Stimulated activated naive B cell treated with anti-CD40 and anti-IgM and Interleukin-4, amounts not matched to agents 10 μg/mL and 1 μg/mL and 100 μg/mL, for 72 hours (primary cell): ENCODE results near the gene C4orf33.
"Not testable (repeated sequence)": the region's sequence is repeated elsewhere in the genome, so short reads cannot be mapped to it uniquely, and the experiment has no call there.

Experiments
- ATAC-seq, 2 donors: fragments of 150-1000 bp; cut with Tn5 transposase; replicated peaks; 2 replicates each; pipeline ENCODE4 v1.10.0; 2021; ENCODE audit warnings: moderate library complexity in 1 of 2
- DNase-seq: peaks from one replicate; pipeline ENCODE4 v3.0.0; 2021
- H3K27ac Mint-ChIP-seq: one replicate; pipeline ENCODE4 v1.8.0; 2022; ENCODE audit warnings: mild to moderate bottlenecking, mixed read lengths
- H3K27me3 Mint-ChIP-seq, 2 donors: one replicate each; pipeline ENCODE4 v1.8.0; 2022; ENCODE audit warnings: mixed read lengths in 2 of 2
- H3K36me3 Mint-ChIP-seq, 2 donors: one replicate each; pipeline ENCODE4 v1.8.0; 2022; ENCODE audit warnings: mixed read lengths in 2 of 2, mild to moderate bottlenecking in 1 of 2
- H3K4me1 Mint-ChIP-seq, 2 donors: one replicate each; pipeline ENCODE4 v1.8.0; 2022; ENCODE audit warnings: mixed read lengths in 2 of 2, mild to moderate bottlenecking in 1 of 2
- H3K4me3 Mint-ChIP-seq, 2 donors: one replicate each; pipeline ENCODE4 v1.8.0; 2022; ENCODE audit warnings: mild to moderate bottlenecking in 2 of 2, mixed read lengths in 2 of 2, moderate library complexity in 1 of 2
- H3K9me3 Mint-ChIP-seq, 2 donors: one replicate each; pipeline ENCODE4 v1.8.0; 2022; ENCODE audit warnings: mixed read lengths in 2 of 2, mild to moderate bottlenecking in 1 of 2

Gene C4orf33

GRCh38 chr4:129095811-129096454 lies at the start of gene C4orf33:
C4orf33 (plus strand) TSS chr4:129096152; CDS start chr4:129102611, 6,459 bp downstream.
- H3K27ac Mint-ChIP-seq: peak within 1 kb of the TSS; percentile 98
- peaks cover 5 to 8% of the 10 kb centered on the region in 2 donors for H3K4me1 Mint-ChIP-seq
- DNase-seq (peak; percentile 66), ATAC-seq (peak; percentile 51 to 58)
- H3K4me3 Mint-ChIP-seq: peak within 1 kb of the TSS; percentile 97 to 98
- H3K9me3 Mint-ChIP-seq: no peaks in the 10 kb centered on the region
- H3K27me3 Mint-ChIP-seq: no peaks in the 10 kb centered on the region
- H3K36me3 Mint-ChIP-seq: no peaks in the 10 kb centered on the region

- Mint-ChIP-seq H3K36me3 (peaks cover 56 to 80% of the 10 kb centered on the region in 2 donors), H3K27me3 (no peaks in the 10 kb centered on the region), H3K4me1 (no peaks in the 10 kb centered on the region), H3K9me3 (peaks cover 40 to 50% of the 10 kb centered on the region in 2 donors), H3K27ac (no peak overlapping the region), H3K4me3 (no peak overlapping the region)
- no peak for DNase-seq
- ATAC-seq: no peak
These were observed 36.9 kb upstream of the C4orf33 start for GRCh38 chr4:129059028-129059427.

GRCh38 chr4:129062580-129062979 lies 33.4 kb upstream of the C4orf33 start:
- H3K27ac Mint-ChIP-seq: no peak overlapping the region
- H3K27me3 Mint-ChIP-seq: no peaks in the 10 kb centered on the region
- peaks cover 53 to 64% of the 10 kb centered on the region in 2 donors for H3K36me3 Mint-ChIP-seq
- DNase-seq: no peak
- no peak overlapping the region for H3K4me3 Mint-ChIP-seq
- ATAC-seq: no peak
- no peaks in the 10 kb centered on the region for H3K4me1 Mint-ChIP-seq
- H3K9me3 Mint-ChIP-seq: peaks cover 23 to 35% of the 10 kb centered on the region in 2 donors

GRCh38 chr4:129063640-129064039 lies 32.3 kb upstream of the C4orf33 start:
- Mint-ChIP-seq H3K4me1 (no peaks in the 10 kb centered on the region), H3K4me3 (no peak overlapping the region), H3K27me3 (no peaks in the 10 kb centered on the region), H3K9me3 (peaks cover 19 to 38% of the 10 kb centered on the region in 2 donors), H3K36me3 (peaks cover 54 to 68% of the 10 kb centered on the region in 2 donors), H3K27ac (no peak overlapping the region)
- DNase-seq: no peak
- no peak for ATAC-seq

- peaks cover 4% of the 10 kb centered on the region in 2 donors for H3K4me1 Mint-ChIP-seq
- ATAC-seq (no peak), DNase-seq (no peak)
- no peaks in the 10 kb centered on the region for H3K27me3 Mint-ChIP-seq
- H3K27ac Mint-ChIP-seq: no peak overlapping the region
- H3K36me3 Mint-ChIP-seq: peaks cover 46 to 63% of the 10 kb centered on the region in 2 donors
- H3K9me3 Mint-ChIP-seq: peaks cover 14 to 33% of the 10 kb centered on the region in 2 donors
- H3K4me3 Mint-ChIP-seq: no peak overlapping the region
These were observed 31.2 kb upstream of the C4orf33 start for GRCh38 chr4:129064717-129065116.

- not testable (repeated sequence) for H3K27me3 Mint-ChIP-seq, DNase-seq, H3K4me3 Mint-ChIP-seq, ATAC-seq
- Mint-ChIP-seq H3K9me3 (peaks cover 16 to 24% of the 10 kb centered on the region in 2 donors), H3K27ac (peak overlapping the region; percentile 16), H3K4me1 (peaks cover 9 to 12% of the 10 kb centered on the region in 2 donors), H3K36me3 (peaks cover 38 to 51% of the 10 kb centered on the region in 2 donors)
These were observed 26.4 kb upstream of the C4orf33 start for GRCh38 chr4:129069537-129069936.

- DNase-seq (no peak), ATAC-seq (no peak)
- Mint-ChIP-seq H3K27ac (no peak overlapping the region), H3K9me3 (peaks cover 19 to 24% of the 10 kb centered on the region in 2 donors), H3K4me3 (no peak overlapping the region), H3K4me1 (peaks cover 7 to 9% of the 10 kb centered on the region in 2 donors), H3K27me3 (no peaks in the 10 kb centered on the region), H3K36me3 (peaks cover 60 to 73% of the 10 kb centered on the region in 2 donors)
These were observed 18.6 kb upstream of the C4orf33 start for GRCh38 chr4:129077326-129077725.

- peaks cover 45 to 62% of the 10 kb centered on the region in 2 donors for H3K36me3 Mint-ChIP-seq
- no peaks in the 10 kb centered on the region for H3K27me3 Mint-ChIP-seq
- DNase-seq (no peak), ATAC-seq (no peak)
- no peak overlapping the region for H3K27ac Mint-ChIP-seq
- no peak overlapping the region for H3K4me3 Mint-ChIP-seq
- H3K4me1 Mint-ChIP-seq: peaks cover 9 to 11% of the 10 kb centered on the region in 2 donors
- H3K9me3 Mint-ChIP-seq: peaks cover 17 to 18% of the 10 kb centered on the region in 2 donors
These were observed 15.8 kb upstream of the C4orf33 start for GRCh38 chr4:129080129-129080528.

GRCh38 chr4:129082302-129082701 lies 13.7 kb upstream of the C4orf33 start:
- no peak overlapping the region for H3K4me3 Mint-ChIP-seq
- peaks cover 16% of the 10 kb centered on the region in 2 donors for H3K4me1 Mint-ChIP-seq
- DNase-seq: no peak
- ATAC-seq: no peak
- H3K36me3 Mint-ChIP-seq: peaks cover 40 to 55% of the 10 kb centered on the region in 2 donors
- no peak overlapping the region for H3K27ac Mint-ChIP-seq
- H3K9me3 Mint-ChIP-seq: peaks cover 15 to 18% of the 10 kb centered on the region in 2 donors
- no peaks in the 10 kb centered on the region for H3K27me3 Mint-ChIP-seq

- peaks cover 20 to 22% of the 10 kb centered on the region in 2 donors for H3K4me1 Mint-ChIP-seq
- no peak for DNase-seq
- ATAC-seq: no peak
- no peaks in the 10 kb centered on the region for H3K27me3 Mint-ChIP-seq
- peaks cover 6 to 13% of the 10 kb centered on the region in 2 donors for H3K9me3 Mint-ChIP-seq
- no peak overlapping the region for H3K27ac Mint-ChIP-seq
- H3K4me3 Mint-ChIP-seq: no peak overlapping the region
- H3K36me3 Mint-ChIP-seq: peaks cover 19 to 29% of the 10 kb centered on the region in 2 donors
These were observed 10.5 kb upstream of the C4orf33 start for GRCh38 chr4:129085472-129085871.

GRCh38 chr4:129087516-129087915 lies 8.4 kb upstream of the C4orf33 start:
- Mint-ChIP-seq H3K4me3 (no peak overlapping the region), H3K27ac (no peak overlapping the region), H3K36me3 (peaks cover 9 to 16% of the 10 kb centered on the region in 2 donors), H3K4me1 (peaks cover 17 to 22% of the 10 kb centered on the region in 2 donors), H3K9me3 (peaks cover 0 to 4% of the 10 kb centered on the region in 2 donors), H3K27me3 (no peaks in the 10 kb centered on the region)
- no peak for ATAC-seq
- no peak for DNase-seq

GRCh38 chr4:129092631-129093190 lies 3.2 kb upstream of the C4orf33 start:
- no peak for DNase-seq
- H3K27me3 Mint-ChIP-seq: no peaks in the 10 kb centered on the region
- no peak for ATAC-seq
- H3K4me1 Mint-ChIP-seq: peaks cover 11 to 22% of the 10 kb centered on the region in 2 donors
- H3K36me3 Mint-ChIP-seq: no peaks in the 10 kb centered on the region
- no peaks in the 10 kb centered on the region for H3K9me3 Mint-ChIP-seq
- H3K27ac Mint-ChIP-seq: no peak overlapping the region
- no peak overlapping the region for H3K4me3 Mint-ChIP-seq

GRCh38 chr4:129093191-129093920 lies 2.6 kb upstream of the C4orf33 start, which contains the start of gene SCLT1:
SCLT1 (minus strand) TSS chr4:129093539; CDS start chr4:129093103, 436 bp downstream.
- no peak within 1 kb of the TSS for H3K27ac Mint-ChIP-seq
- DNase-seq (peak; percentile 97), ATAC-seq (peak; percentile 95 to 96)
- H3K27me3 Mint-ChIP-seq: no peaks in the 10 kb centered on the region
- peaks cover 10 to 22% of the 10 kb centered on the region in 2 donors for H3K4me1 Mint-ChIP-seq
- H3K36me3 Mint-ChIP-seq: no peaks in the 10 kb centered on the region
- H3K9me3 Mint-ChIP-seq: no peaks in the 10 kb centered on the region
- H3K4me3 Mint-ChIP-seq: no peak within 1 kb of the TSS

- Mint-ChIP-seq H3K4me1 (peaks cover 7 to 13% of the 10 kb centered on the region in 2 donors), H3K36me3 (no peaks in the 10 kb centered on the region), H3K27ac (no peak overlapping the region), H3K4me3 (no peak overlapping the region), H3K27me3 (no peaks in the 10 kb centered on the region), H3K9me3 (no peaks in the 10 kb centered on the region)
- DNase-seq (no peak), ATAC-seq (no peak)
These were observed 1.6 kb upstream of the C4orf33 start for GRCh38 chr4:129094347-129094746.
